Tibial nerve (tissue), 4 donors: ENCODE measurements around the gene SCAMP2.

Experiments
- CTCF ChIP-seq, 5 experiments: fragments of 200-600 bp in 3 of 5; fragments of 450-650 bp in 2 of 5; sonication (generic) in 3 of 5; IDR thresholded peaks; one replicate each; pipeline ENCODE4 v1.5.1; 2016 to 2019; ENCODE audit warnings: antibody characterized with exemption in 5 of 5, mild to moderate bottlenecking in 3 of 5, moderate library complexity in 2 of 5
- EP300 ChIP-seq, 2 donors: sonication (generic); formaldehyde crosslinking; IDR thresholded peaks; one replicate each; pipeline ENCODE4 v1.6.1; 2017; ENCODE audit warnings: antibody characterized with exemption in 2 of 2, mild to moderate bottlenecking in 1 of 2
- POLR2A ChIP-seq, 2 donors: fragments of 450-650 bp; IDR thresholded peaks; one replicate each; pipeline ENCODE4 v1.6.1; 2017; ENCODE audit warnings: antibody characterized with exemption in 2 of 2, mild to moderate bottlenecking in 2 of 2, moderate library complexity in 2 of 2

DNA sequence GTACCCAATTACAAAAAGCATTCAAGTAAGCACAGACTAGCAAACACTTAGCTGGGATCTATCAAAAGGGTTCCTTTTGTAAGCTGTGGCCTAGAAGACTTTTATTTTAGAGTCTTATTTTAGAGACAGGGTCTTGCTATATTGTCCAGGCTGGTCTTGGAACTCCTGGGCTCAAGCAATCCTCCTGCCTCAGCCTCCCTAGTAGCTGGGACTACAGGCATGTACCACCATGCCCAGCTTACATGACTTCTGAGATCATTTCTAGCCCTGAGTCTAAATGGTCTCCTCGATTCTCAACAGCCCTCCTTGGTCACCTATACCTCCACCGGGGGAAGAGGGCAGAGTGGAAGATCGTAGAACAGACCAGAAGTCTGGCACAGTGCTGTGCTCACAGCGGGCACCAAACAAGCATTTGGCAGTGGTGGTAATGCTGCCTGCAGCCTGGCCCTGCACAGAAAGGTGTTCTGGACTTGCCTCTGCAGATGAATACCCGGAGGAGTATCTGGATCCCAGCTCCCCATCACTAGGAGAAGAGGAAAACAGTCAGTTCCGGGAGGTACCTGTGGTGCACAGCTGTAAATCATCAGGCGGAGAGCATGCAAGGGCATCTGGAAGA, 31.1 kb upstream of the SCAMP2 start:
- TF ChIP-seq CTCF (IDR thresholded peaks at IDR 0.05) (no peak), POLR2A (IDR thresholded peaks at IDR 0.05) (no peak), EP300 (IDR thresholded peaks at IDR 0.05) (no peak)
